HEK293 (cell line): ENCODE data around the gene FAM210B.

Experiments
- CTCF ChIA-PET: fragments of 350-600 bp; formaldehyde crosslinking; extraction: SDS; loops from one replicate; lab custom pipeline; 2021; ENCODE audit warnings: antibody characterized with exemption; lab: Yijun Ruan, JAX
- POLR2A ChIA-PET: fragments of 300-600 bp; formaldehyde crosslinking; extraction: SDS; loops from one replicate; lab custom pipeline; 2020; ENCODE audit warnings: antibody characterized with exemption, inconsistent platforms; lab: Yijun Ruan, JAX
- H3K27ac ChIP-seq: fragments of 200-500 bp; sonication (Bioruptor generic); 2 replicates; pipeline ENCODE4 v1.5.1; 2014; ENCODE audit warnings: low read depth, low read length, control low read depth, inconsistent platforms; ENCODE audit errors: extremely low read depth
- H3K36me3 ChIP-seq, 2 experiments: fragments of 200-500 bp in 1 of 2; sonication (Bioruptor generic) in 1 of 2; 1 replicate in 1 of 2; 2 replicates in 1 of 2; pipeline ENCODE4 v1.5.1; 2014 to 2017; ENCODE audit warnings: inconsistent platforms in 2 of 2, low read length in 2 of 2; ENCODE audit not compliant: control insufficient read depth in 2 of 2, insufficient read depth in 1 of 2
- H3K4me1 ChIP-seq: fragments of 200-500 bp; sonication (Bioruptor generic); 2 replicates; pipeline ENCODE4 v1.5.1; 2014; ENCODE audit warnings: mild to moderate bottlenecking, low read length, inconsistent platforms; ENCODE audit not compliant: control insufficient read depth, insufficient read depth
- H3K4me3 ChIP-seq: 2 replicates; pipeline ENCODE4 v1.5.1; 2011; ENCODE audit warnings: low read depth, mild to moderate bottlenecking, control low read depth, low read length, moderate library complexity
- H3K9me3 ChIP-seq: fragments of 200-500 bp; sonication (Bioruptor generic); 2 replicates; pipeline ENCODE4 v1.5.1; 2014; ENCODE audit warnings: low read depth, low read length, inconsistent platforms; ENCODE audit not compliant: control insufficient read depth, insufficient read depth
- EGR2 ChIP-seq: fragments of 450-650 bp; formaldehyde crosslinking; IDR thresholded peaks from 2 replicates; pipeline ENCODE4 v1.5.1; 2016; ENCODE audit warnings: low read depth, missing biosample characterization, missing genetic modification characterization
- FEZF1 ChIP-seq: fragments of 450-650 bp; formaldehyde crosslinking; IDR thresholded peaks from 2 replicates; pipeline ENCODE4 v1.5.1; 2016; ENCODE audit warnings: missing biosample characterization, missing genetic modification characterization
- ZBTB48 ChIP-seq: fragments of 450-650 bp; formaldehyde crosslinking; IDR thresholded peaks from 2 replicates; pipeline ENCODE4 v1.5.1; 2016; ENCODE audit warnings: missing biosample characterization, missing genetic modification characterization
- ZFHX2 ChIP-seq: fragments of 450-650 bp; formaldehyde crosslinking; conservative IDR thresholded peaks from 2 replicates; pipeline ENCODE4 v1.5.1; 2016; ENCODE audit warnings: missing biosample characterization, missing genetic modification characterization
- ZNF146 ChIP-seq: fragments of 450-650 bp; formaldehyde crosslinking; IDR thresholded peaks from 2 replicates; pipeline ENCODE4 v1.5.1; 2016; ENCODE audit warnings: missing biosample characterization, missing genetic modification characterization
- ZNF169 ChIP-seq: fragments of 450-650 bp; formaldehyde crosslinking; IDR thresholded peaks from 2 replicates; pipeline ENCODE4 v1.5.1; 2016; ENCODE audit warnings: missing biosample characterization, missing genetic modification characterization
- ZNF23 ChIP-seq: fragments of 450-650 bp; formaldehyde crosslinking; IDR thresholded peaks from 2 replicates; pipeline ENCODE4 v1.5.1; 2016; ENCODE audit warnings: missing biosample characterization, missing genetic modification characterization, borderline replicate concordance
- ZNF239 ChIP-seq: fragments of 450-650 bp; formaldehyde crosslinking; IDR thresholded peaks from 2 replicates; pipeline ENCODE4 v1.5.1; 2016; ENCODE audit warnings: missing biosample characterization, missing genetic modification characterization
- ZNF311 ChIP-seq: fragments of 450-650 bp; formaldehyde crosslinking; IDR thresholded peaks from 2 replicates; pipeline ENCODE4 v1.5.1; 2017; ENCODE audit warnings: missing biosample characterization, missing genetic modification characterization, borderline replicate concordance
- ZNF350 ChIP-seq: fragments of 450-650 bp; formaldehyde crosslinking; IDR thresholded peaks from 2 replicates; pipeline ENCODE4 v1.5.0; 2017; ENCODE audit warnings: missing biosample characterization, mild to moderate bottlenecking, missing genetic modification characterization
- ZNF391 ChIP-seq: fragments of 450-650 bp; formaldehyde crosslinking; IDR thresholded peaks from 2 replicates; pipeline ENCODE4 v1.5.1; 2016; ENCODE audit warnings: low read depth, missing biosample characterization, missing genetic modification characterization, borderline replicate concordance
- ZNF776 ChIP-seq: fragments of 450-650 bp; formaldehyde crosslinking; IDR thresholded peaks from 2 replicates; pipeline ENCODE4 v1.5.0; 2017; ENCODE audit warnings: missing biosample characterization, missing genetic modification characterization, borderline replicate concordance
- ZXDB ChIP-seq: fragments of 450-650 bp; formaldehyde crosslinking; IDR thresholded peaks from 2 replicates; pipeline ENCODE4 v1.5.1; 2016; ENCODE audit warnings: missing biosample characterization, missing genetic modification characterization
- TF ChIP-seq, protein P1 (sequence below): fragments of 450-650 bp; formaldehyde crosslinking; IDR thresholded peaks from 2 replicates; pipeline ENCODE4 v1.5.1; 2017; ENCODE audit warnings: missing biosample characterization, missing genetic modification characterization
- TF ChIP-seq, protein P2 (sequence below): fragments of 450-650 bp; formaldehyde crosslinking; IDR thresholded peaks from 2 replicates; pipeline ENCODE4 v1.5.1; 2017; ENCODE audit warnings: missing biosample characterization, missing genetic modification characterization
- TF ChIP-seq, protein P3 (sequence below): fragments of 450-650 bp; formaldehyde crosslinking; IDR thresholded peaks from 2 replicates; pipeline ENCODE4 v1.5.1; 2016; ENCODE audit warnings: missing biosample characterization, missing genetic modification characterization
- TF ChIP-seq, protein P4 (sequence below): fragments of 450-650 bp; formaldehyde crosslinking; IDR thresholded peaks from 2 replicates; pipeline ENCODE4 v1.5.1; 2016; ENCODE audit warnings: missing biosample characterization, missing genetic modification characterization
- TF ChIP-seq, protein P5 (sequence below): IDR thresholded peaks from 2 replicates; pipeline ENCODE4 v1.6.1; 2011; ENCODE audit warnings: mild to moderate bottlenecking, low read depth, low read length, borderline replicate concordance
- TF ChIP-seq, protein P6 (sequence below): fragments of 450-650 bp; formaldehyde crosslinking; IDR thresholded peaks from 2 replicates; pipeline ENCODE4 v1.5.1; 2017; ENCODE audit warnings: missing biosample characterization, missing genetic modification characterization

Gene FAM210B

GRCh38 chr20:56414842-56415765 lies 56.3 kb downstream of the FAM210B start:
- Histone ChIP-seq H3K27ac (no peak overlapping the region), H3K4me3 (no peak overlapping the region), H3K9me3 (no peaks in the 10 kb centered on the region), H3K4me1 (no peaks in the 10 kb centered on the region), H3K36me3 (peaks cover 0 to 29% of the 10 kb centered on the region in 2 experiments; a peak in 1 of 3 replicates)
- POLR2A ChIA-PET, result no interaction called here
- TF ChIP-seq, protein P1, sequence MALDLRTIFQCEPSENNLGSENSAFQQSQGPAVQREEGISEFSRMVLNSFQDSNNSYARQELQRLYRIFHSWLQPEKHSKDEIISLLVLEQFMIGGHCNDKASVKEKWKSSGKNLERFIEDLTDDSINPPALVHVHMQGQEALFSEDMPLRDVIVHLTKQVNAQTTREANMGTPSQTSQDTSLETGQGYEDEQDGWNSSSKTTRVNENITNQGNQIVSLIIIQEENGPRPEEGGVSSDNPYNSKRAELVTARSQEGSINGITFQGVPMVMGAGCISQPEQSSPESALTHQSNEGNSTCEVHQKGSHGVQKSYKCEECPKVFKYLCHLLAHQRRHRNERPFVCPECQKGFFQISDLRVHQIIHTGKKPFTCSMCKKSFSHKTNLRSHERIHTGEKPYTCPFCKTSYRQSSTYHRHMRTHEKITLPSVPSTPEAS (tag by site-specific recombination), result no peak
- peak; percentile 68 for TF ChIP-seq EGR2
- TF ChIP-seq, protein P2, sequence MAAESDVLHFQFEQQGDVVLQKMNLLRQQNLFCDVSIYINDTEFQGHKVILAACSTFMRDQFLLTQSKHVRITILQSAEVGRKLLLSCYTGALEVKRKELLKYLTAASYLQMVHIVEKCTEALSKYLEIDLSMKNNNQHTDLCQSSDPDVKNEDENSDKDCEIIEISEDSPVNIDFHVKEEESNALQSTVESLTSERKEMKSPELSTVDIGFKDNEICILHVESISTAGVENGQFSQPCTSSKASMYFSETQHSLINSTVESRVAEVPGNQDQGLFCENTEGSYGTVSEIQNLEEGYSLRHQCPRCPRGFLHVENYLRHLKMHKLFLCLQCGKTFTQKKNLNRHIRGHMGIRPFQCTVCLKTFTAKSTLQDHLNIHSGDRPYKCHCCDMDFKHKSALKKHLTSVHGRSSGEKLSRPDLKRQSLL (tag by site-specific recombination), result no peak
- no peak for TF ChIP-seq ZNF23 (tag by site-specific recombination)
- no peak for TF ChIP-seq ZNF169 (tag by site-specific recombination)
- TF ChIP-seq, protein P3, sequence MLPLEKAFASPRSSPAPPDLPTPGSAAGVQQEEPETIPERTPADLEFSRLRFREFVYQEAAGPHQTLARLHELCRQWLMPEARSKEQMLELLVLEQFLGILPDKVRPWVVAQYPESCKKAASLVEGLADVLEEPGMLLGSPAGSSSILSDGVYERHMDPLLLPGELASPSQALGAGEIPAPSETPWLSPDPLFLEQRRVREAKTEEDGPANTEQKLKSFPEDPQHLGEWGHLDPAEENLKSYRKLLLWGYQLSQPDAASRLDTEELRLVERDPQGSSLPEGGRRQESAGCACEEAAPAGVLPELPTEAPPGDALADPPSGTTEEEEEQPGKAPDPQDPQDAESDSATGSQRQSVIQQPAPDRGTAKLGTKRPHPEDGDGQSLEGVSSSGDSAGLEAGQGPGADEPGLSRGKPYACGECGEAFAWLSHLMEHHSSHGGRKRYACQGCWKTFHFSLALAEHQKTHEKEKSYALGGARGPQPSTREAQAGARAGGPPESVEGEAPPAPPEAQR (tag by site-specific recombination), result no peak
- no peak for TF ChIP-seq ZNF239
- no peak for TF ChIP-seq ZNF391 (tag by site-specific recombination)
- TF ChIP-seq, protein P4, sequence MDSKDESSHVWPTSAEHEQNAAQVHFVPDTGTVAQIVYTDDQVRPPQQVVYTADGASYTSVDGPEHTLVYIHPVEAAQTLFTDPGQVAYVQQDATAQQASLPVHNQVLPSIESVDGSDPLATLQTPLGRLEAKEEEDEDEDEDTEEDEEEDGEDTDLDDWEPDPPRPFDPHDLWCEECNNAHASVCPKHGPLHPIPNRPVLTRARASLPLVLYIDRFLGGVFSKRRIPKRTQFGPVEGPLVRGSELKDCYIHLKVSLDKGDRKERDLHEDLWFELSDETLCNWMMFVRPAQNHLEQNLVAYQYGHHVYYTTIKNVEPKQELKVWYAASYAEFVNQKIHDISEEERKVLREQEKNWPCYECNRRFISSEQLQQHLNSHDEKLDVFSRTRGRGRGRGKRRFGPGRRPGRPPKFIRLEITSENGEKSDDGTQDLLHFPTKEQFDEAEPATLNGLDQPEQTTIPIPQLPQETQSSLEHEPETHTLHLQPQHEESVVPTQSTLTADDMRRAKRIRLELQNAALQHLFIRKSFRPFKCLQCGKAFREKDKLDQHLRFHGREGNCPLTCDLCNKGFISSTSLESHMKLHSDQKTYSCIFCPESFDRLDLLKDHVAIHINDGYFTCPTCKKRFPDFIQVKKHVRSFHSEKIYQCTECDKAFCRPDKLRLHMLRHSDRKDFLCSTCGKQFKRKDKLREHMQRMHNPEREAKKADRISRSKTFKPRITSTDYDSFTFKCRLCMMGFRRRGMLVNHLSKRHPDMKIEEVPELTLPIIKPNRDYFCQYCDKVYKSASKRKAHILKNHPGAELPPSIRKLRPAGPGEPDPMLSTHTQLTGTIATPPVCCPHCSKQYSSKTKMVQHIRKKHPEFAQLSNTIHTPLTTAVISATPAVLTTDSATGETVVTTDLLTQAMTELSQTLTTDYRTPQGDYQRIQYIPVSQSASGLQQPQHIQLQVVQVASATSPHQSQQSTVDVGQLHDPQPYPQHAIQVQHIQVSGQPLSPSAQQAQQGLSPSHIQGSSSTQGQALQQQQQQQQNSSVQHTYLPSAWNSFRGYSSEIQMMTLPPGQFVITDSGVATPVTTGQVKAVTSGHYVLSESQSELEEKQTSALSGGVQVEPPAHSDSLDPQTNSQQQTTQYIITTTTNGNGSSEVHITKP (tag by site-specific recombination), result no peak
- no peak for TF ChIP-seq ZBTB48 (tag by site-specific recombination)
- peak; percentile 46; the same call in 1 of the 2 replicates for TF ChIP-seq ZFHX2
- no peak for TF ChIP-seq ZNF350 (tag by site-specific recombination)
- CTCF ChIA-PET, result interaction anchor here (0.6 kb wide), 1 partner anchor 135 kb away, joined by 3 read pairs; no protein-coding TSS in a partner anchor

GRCh38 chr20:56417402-56417801 lies 58.6 kb downstream of the FAM210B start:
- ChIA-PET POLR2A (no interaction called here), CTCF (interaction anchor here (0.7 kb wide), 1 partner anchor 11 kb away, joined by 6 read pairs; no protein-coding TSS in a partner anchor)
- H3K4me1 ChIP-seq, result no peaks in the 10 kb centered on the region
- H3K9me3 ChIP-seq, result no peaks in the 10 kb centered on the region
- H3K27ac ChIP-seq, result no peak overlapping the region
- no peak overlapping the region for H3K4me3 ChIP-seq
- peaks cover 0 to 26% of the 10 kb centered on the region in 2 experiments; a peak in 1 of 3 replicates for H3K36me3 ChIP-seq
- TF ChIP-seq ZXDB, result no peak
- TF ChIP-seq, protein P5, sequence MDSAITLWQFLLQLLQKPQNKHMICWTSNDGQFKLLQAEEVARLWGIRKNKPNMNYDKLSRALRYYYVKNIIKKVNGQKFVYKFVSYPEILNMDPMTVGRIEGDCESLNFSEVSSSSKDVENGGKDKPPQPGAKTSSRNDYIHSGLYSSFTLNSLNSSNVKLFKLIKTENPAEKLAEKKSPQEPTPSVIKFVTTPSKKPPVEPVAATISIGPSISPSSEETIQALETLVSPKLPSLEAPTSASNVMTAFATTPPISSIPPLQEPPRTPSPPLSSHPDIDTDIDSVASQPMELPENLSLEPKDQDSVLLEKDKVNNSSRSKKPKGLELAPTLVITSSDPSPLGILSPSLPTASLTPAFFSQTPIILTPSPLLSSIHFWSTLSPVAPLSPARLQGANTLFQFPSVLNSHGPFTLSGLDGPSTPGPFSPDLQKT, result no peak
- TF ChIP-seq FEZF1 (tag by site-specific recombination), result no peak
- no peak for TF ChIP-seq ZNF146 (tag by site-specific recombination)
- no peak for TF ChIP-seq ZNF776 (tag by site-specific recombination)
- TF ChIP-seq, protein P6, sequence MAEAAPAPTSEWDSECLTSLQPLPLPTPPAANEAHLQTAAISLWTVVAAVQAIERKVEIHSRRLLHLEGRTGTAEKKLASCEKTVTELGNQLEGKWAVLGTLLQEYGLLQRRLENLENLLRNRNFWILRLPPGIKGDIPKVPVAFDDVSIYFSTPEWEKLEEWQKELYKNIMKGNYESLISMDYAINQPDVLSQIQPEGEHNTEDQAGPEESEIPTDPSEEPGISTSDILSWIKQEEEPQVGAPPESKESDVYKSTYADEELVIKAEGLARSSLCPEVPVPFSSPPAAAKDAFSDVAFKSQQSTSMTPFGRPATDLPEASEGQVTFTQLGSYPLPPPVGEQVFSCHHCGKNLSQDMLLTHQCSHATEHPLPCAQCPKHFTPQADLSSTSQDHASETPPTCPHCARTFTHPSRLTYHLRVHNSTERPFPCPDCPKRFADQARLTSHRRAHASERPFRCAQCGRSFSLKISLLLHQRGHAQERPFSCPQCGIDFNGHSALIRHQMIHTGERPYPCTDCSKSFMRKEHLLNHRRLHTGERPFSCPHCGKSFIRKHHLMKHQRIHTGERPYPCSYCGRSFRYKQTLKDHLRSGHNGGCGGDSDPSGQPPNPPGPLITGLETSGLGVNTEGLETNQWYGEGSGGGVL (tag by site-specific recombination), result no peak
- no peak for TF ChIP-seq ZNF311 (tag by site-specific recombination)
